Thymus (tissue), 11 donors: Measurements from ENCODE around the gene GPSM1. TPM values are rescaled to one million over a fixed set of nuclear protein-coding genes. Genes with fewer than 3 reads are reported as not detected.
A peak's percentile ranks its signal among the peaks of the same experiment; 100 is the strongest.

Experiments used
- DNase-seq, 9 donors: peaks; one replicate each; pipeline ENCODE4 v3.0.0-alpha.2; 2013; ENCODE audit warnings: low spot score in 9 of 9, low read depth in 6 of 9, missing footprints in 1 of 9
- H3K27ac ChIP-seq, 2 donors: one replicate each; pipeline ENCODE4 v1.5.1; 2013; ENCODE audit warnings: control low read depth in 1 of 2, low read depth in 1 of 2, low read length in 1 of 2, mild to moderate bottlenecking in 1 of 2, moderate library complexity in 1 of 2
- H3K27me3 ChIP-seq, 2 donors: one replicate each; pipeline ENCODE4 v1.5.1; 2013; ENCODE audit warnings: low read length in 1 of 2; ENCODE audit not compliant: control insufficient read depth in 2 of 2, insufficient read depth in 1 of 2
- H3K36me3 ChIP-seq, 2 donors: one replicate each; pipeline ENCODE4 v1.5.1; 2013; ENCODE audit warnings: low read length in 1 of 2, mild to moderate bottlenecking in 1 of 2, moderate library complexity in 1 of 2; ENCODE audit not compliant: control insufficient read depth in 2 of 2, insufficient read depth in 2 of 2
- H3K4me1 ChIP-seq, 2 donors: one replicate each; pipeline ENCODE4 v1.5.1; 2013; ENCODE audit warnings: low read length in 2 of 2; ENCODE audit not compliant: control insufficient read depth in 2 of 2, insufficient read depth in 2 of 2
- H3K4me3 ChIP-seq, 2 donors: one replicate each; pipeline ENCODE4 v1.5.1; 2013; ENCODE audit warnings: low read length in 2 of 2, control low read depth in 1 of 2, mild to moderate bottlenecking in 1 of 2
- H3K9me3 ChIP-seq, 2 donors: one replicate each; pipeline ENCODE4 v1.5.1; 2013; ENCODE audit warnings: low read length in 1 of 2, mild to moderate bottlenecking in 1 of 2; ENCODE audit not compliant: control insufficient read depth in 2 of 2, insufficient read depth in 1 of 2
- WGBS: extraction: QIAGEN DNeasy Blood & Tissue Kit; methylation state at CpG from one replicate; pipeline ENCODE4 v1.1.7; 2013; 5-methylcytosine and 5-hydroxymethylcytosine counted together
- polyA plus RNA-seq: library from polyadenylated mRNA; stranded (reverse); fragments of 200-250 nt; gene quantifications from one replicate; pipeline ENCODE4 v1.2.3, GENCODE V29; 2013
- total RNA-seq: library from RNA; stranded (reverse); fragments of 120-200 nt; gene quantifications from one replicate; pipeline ENCODE4 v1.2.4, GENCODE V29; 2013
- donor health status: healthy.

Gene GPSM1
- total and polyA plus RNA-seq, 2 donors = 6.1 to 13.1 TPM

DNA sequence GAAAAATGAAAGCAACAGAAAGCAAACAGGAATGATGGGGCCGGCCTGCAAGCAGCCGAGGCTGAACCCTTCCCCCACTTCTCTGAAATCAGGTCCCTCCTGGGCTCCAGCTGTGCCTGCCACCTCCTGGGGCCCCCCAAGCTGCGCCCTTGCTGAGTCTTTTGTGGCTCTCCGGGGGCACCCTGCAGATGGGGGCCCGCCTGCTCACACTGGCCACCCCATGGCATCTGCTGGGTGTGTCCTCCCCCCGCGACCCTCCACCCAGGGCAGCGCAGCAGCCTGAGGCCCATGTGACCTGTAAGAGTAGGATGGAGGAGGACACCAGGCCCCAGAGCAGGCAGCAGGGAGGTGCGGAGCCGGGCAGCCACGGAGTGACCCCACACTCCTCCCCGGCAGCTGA, 5.7 kb downstream of the GPSM1 start:
- Histone ChIP-seq H3K27me3 (peaks cover 0 to 5% of the 10 kb centered on the region in 2 donors), H3K27ac (peak overlapping the region in 1 of 2 donors; percentile 60), H3K4me3 (no peak overlapping the region), H3K9me3 (no peaks in the 10 kb centered on the region), H3K36me3 (peaks cover 0 to 9% of the 10 kb centered on the region in 2 donors), H3K4me1 (peaks cover 9 to 47% of the 10 kb centered on the region in 2 donors)
- peak in 2 of 9 donors; percentile 43 to 53 for DNase-seq
- 95% methylated on average over 12 of the region's 12 CpGs for WGBS

DNA sequence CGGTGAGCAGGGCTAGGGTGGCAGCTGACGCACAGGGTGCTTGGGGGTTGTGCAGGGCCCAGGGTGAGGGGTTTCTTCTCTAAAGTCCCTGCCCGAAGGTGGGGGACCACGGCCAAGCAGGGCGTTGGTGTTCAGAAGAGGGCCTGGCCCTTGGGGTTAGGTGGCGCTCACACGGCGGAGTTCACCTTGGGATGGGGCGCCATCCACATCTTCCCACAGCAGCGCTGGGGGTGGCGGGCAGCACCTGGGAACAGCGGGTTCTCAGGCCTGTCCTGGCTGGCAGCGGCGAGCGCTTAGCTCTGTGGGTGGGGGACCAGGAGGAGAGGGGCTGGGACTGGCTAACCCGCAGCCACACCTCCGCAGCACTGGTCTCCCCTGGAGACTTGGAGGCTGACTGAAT, 6.1 kb downstream of the GPSM1 start:
- no peak overlapping the region for H3K4me3 ChIP-seq
- H3K4me1 ChIP-seq = peaks cover 5 to 42% of the 10 kb centered on the region in 2 donors
- H3K27me3 ChIP-seq = peaks cover 0 to under 1% of the 10 kb centered on the region in 2 donors
- WGBS = 98% methylated on average over 17 of the region's 17 CpGs
- H3K36me3 ChIP-seq = peaks cover 0 to 9% of the 10 kb centered on the region in 2 donors
- no peaks in the 10 kb centered on the region for H3K9me3 ChIP-seq
- DNase-seq = no peak
- peak overlapping the region in 1 of 2 donors; percentile 60 for H3K27ac ChIP-seq

DNA sequence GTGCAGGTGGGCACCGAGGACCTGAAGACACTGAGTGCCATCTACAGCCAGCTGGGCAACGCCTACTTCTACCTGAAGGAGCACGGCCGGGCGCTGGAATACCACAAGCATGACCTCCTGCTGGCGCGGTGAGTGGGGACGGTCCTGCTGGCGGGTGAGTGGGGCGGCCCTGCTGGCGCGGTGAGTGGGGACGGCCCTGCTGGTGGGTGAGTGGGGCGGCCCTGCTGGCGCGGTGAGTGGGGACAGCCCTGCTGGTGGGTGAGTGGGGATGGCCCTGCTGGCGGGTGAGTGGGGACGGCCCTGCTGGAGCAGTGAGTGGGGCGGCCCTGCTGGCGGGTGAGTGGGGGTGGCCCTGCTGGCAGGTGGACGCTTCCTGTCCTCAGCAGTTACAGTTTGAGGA, 7.2 kb downstream of the GPSM1 start:
- Histone ChIP-seq H3K9me3 (no peaks in the 10 kb centered on the region), H3K4me3 (no peak overlapping the region), H3K27ac (no peak overlapping the region), H3K27me3 (no peaks in the 10 kb centered on the region), H3K4me1 (peaks cover 0 to 32% of the 10 kb centered on the region in 2 donors), H3K36me3 (peaks cover 0 to 9% of the 10 kb centered on the region in 2 donors)
- no peak for DNase-seq
- 98% methylated on average over 21 of the region's 21 CpGs for WGBS

GRCh38 chr9:136335296-136336155, 8.2 kb downstream of the GPSM1 start:
- no peak overlapping the region for H3K4me3 ChIP-seq
- H3K27me3 ChIP-seq = no peaks in the 10 kb centered on the region
- H3K9me3 ChIP-seq = no peaks in the 10 kb centered on the region
- DNase-seq = no peak
- H3K27ac ChIP-seq = no peak overlapping the region
- 96% methylated on average over 26 of the region's 26 CpGs for WGBS
- H3K4me1 ChIP-seq = peaks cover 0 to 24% of the 10 kb centered on the region in 2 donors
- peaks cover 3 to 12% of the 10 kb centered on the region in 2 donors for H3K36me3 ChIP-seq

DNA sequence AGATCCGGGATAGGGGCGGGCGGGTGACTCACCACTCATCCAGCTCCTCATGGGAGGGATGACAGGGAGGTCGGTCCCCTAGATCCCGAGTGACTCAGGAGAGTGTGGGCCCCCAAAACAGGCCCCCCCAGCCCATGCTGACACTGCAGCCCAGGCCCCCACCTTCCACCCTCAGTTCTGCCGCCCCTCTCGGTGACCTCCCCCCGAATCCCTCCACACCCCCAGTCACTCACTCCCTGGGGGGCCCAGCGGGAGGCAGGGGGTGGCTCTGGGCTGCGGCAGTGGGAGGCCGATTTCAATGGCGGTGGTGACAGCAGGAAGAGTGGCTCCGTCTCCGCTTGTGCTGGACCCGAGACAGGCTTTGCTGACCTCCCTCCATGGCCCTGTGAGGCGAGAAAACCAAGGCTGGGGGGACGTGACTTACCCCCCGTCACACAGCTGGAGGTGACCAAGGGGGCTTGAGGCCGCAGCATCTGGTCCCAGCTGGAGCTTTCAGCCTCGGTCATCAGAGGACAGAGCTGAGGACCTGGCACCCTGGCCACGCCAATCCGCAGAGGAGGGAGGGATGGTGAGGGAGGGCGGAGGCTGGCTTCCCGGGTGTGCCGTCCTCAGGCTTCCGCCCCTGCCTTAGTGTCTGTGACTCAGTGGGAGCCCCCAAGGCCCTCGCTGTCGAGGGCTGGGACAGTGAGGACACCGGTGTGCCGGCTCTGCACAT, 9.0 kb downstream of the GPSM1 start:
- 96% methylated on average over 30 of the region's 30 CpGs for WGBS
- H3K36me3 ChIP-seq = peaks cover 3 to 12% of the 10 kb centered on the region in 2 donors
- H3K27ac ChIP-seq = no peak overlapping the region

GRCh38 chr9:136336881-136337280, 9.5 kb downstream of the GPSM1 start:
- WGBS = 98% methylated on average over 23 of the region's 23 CpGs
- H3K36me3 ChIP-seq = peaks cover 3 to 12% of the 10 kb centered on the region in 2 donors

More for the DNA sequence above, 9.0 kb downstream of the GPSM1 start:
- no peak for DNase-seq
- Histone ChIP-seq H3K4me3 (no peak overlapping the region), H3K9me3 (no peaks in the 10 kb centered on the region), H3K4me1 (peaks cover 0 to 18% of the 10 kb centered on the region in 2 donors), H3K27me3 (no peaks in the 10 kb centered on the region)

DNA sequence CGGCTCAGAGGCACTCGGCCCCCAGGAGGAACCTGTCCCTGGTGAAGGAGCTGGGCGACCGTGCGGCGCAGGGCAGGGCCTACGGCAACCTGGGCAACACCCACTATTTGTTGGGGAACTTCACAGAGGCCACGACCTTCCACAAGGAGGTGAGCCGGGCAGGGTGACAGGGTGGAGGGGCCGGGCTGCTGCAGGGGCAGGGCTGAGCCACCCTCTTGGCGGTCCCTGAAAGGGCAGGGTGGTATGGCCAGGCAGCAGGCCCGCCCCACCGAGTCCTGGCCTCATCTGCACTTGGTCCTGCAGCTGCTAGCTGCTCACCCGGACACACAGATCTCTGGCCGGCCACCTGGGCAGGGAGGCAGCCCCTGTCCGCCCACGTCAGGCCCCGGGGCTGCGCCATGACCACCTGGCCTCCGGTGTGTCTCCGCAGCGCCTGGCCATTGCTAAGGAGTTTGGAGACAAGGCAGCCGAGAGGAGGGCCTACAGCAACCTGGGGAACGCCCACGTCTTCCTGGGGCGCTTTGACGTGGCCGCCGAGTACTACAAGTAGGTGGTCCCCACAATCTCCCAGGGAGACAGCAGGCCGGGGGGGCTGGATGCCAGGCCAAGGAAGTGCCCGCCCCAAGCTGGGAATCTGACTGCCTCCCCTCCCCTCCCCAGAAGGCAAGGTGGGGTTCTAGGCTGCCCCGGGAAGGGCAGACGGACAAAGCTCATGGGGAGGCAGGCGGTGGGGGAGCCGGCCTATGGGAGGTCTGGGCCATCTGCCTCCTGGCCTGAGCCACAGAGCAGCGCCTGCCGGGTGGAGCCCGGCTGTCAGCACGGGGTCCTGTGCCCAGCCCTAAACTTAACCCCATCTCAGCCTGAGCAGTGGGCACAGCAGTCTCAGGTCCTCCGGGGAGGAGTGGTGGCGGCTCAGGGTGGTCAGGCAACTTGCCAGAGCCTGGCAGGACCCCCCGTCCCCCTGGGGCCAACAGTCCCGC, 10.4 kb downstream of the GPSM1 start:
- Histone ChIP-seq H3K27ac (no peak overlapping the region), H3K36me3 (peaks cover 3 to 12% of the 10 kb centered on the region in 2 donors), H3K9me3 (no peaks in the 10 kb centered on the region), H3K27me3 (no peaks in the 10 kb centered on the region), H3K4me3 (no peak overlapping the region), H3K4me1 (peaks cover 0 to 12% of the 10 kb centered on the region in 2 donors)
- WGBS = 97% methylated on average over 43 of the region's 43 CpGs
- DNase-seq = no peak

More at GRCh38 chr9:136336881-136337280, 9.5 kb downstream of the GPSM1 start:
- no peak overlapping the region for H3K4me3 ChIP-seq
- no peaks in the 10 kb centered on the region for H3K27me3 ChIP-seq
- peaks cover 0 to 18% of the 10 kb centered on the region in 2 donors for H3K4me1 ChIP-seq
- DNase-seq = no peak
- no peak overlapping the region for H3K27ac ChIP-seq
- H3K9me3 ChIP-seq = no peaks in the 10 kb centered on the region

DNA sequence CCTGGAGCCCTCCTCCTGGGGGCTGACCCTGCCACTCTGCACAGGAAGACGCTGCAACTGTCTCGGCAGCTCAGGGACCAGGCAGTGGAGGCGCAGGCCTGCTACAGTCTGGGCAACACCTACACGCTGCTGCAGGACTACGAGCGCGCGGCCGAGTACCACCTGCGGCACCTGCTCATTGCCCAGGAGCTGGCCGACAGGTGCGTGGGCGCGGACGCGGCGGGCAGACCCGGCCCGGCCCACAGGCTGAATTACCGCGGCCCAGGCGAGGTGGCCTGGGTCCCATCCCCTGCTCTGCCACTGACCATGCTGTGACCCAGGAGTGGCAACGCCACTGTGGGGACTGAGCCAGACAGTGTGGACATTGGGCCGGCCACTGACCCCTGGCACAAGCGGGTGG, 11.2 kb downstream of the GPSM1 start:
- no peak for DNase-seq
- no peaks in the 10 kb centered on the region for H3K27me3 ChIP-seq
- peaks cover 0 to 3% of the 10 kb centered on the region in 2 donors for H3K9me3 ChIP-seq
- H3K36me3 ChIP-seq = peaks cover 3 to 12% of the 10 kb centered on the region in 2 donors
- H3K4me3 ChIP-seq = no peak overlapping the region
- 98% methylated on average over 25 of the region's 25 CpGs for WGBS
- peaks cover 0 to 9% of the 10 kb centered on the region in 2 donors for H3K4me1 ChIP-seq
- H3K27ac ChIP-seq = no peak overlapping the region
